ENCODE measurements around the gene LUZP2. TPM values are rescaled to one million over a fixed set of nuclear protein-coding genes. Genes with fewer than 3 reads are reported as not detected.

Gene LUZP2
- polyA plus RNA-seq, result 1.2 and 5.1 TPM in 2 replicates

GRCh38 chr11:24496736-24497725 is at the start of gene LUZP2:
Gene LUZP2, plus strand, starts transcription at chr11:24497053.

